Central memory CD8-positive, alpha-beta T cell (primary cell): ENCODE data around the gene PRH2.

Experiments
- ATAC-seq: fragments of 150-1000 bp; cut with Tn5 transposase; replicated peaks from 2 replicates; pipeline ENCODE4 v1.10.0; 2022; ENCODE audit warnings: mild to moderate bottlenecking, moderate FRiP score, moderate number of reproducible peaks; ENCODE audit not compliant: poor library complexity, severe bottlenecking; ENCODE audit errors: extremely low read depth
- DNase-seq, 2 donors: peaks; one replicate each; pipeline ENCODE4 v3.0.0; 2021; ENCODE audit warnings: low spot score in 2 of 2
- H3K27ac Mint-ChIP-seq: one replicate; pipeline ENCODE4 v1.8.0; 2022; ENCODE audit warnings: low read depth, mild to moderate bottlenecking, moderate library complexity, mixed read lengths
- H3K27me3 Mint-ChIP-seq: one replicate; pipeline ENCODE4 v1.8.0; 2022; ENCODE audit warnings: mixed read lengths
- H3K36me3 Mint-ChIP-seq: one replicate; pipeline ENCODE4 v1.8.0; 2022; ENCODE audit warnings: mild to moderate bottlenecking, moderate library complexity, mixed read lengths; ENCODE audit not compliant: insufficient read depth
- H3K4me1 Mint-ChIP-seq: one replicate; pipeline ENCODE4 v1.8.0; 2022; ENCODE audit warnings: mixed read lengths
- H3K4me3 Mint-ChIP-seq: one replicate; pipeline ENCODE4 v1.8.0; 2022; ENCODE audit warnings: mild to moderate bottlenecking, moderate library complexity, mixed read lengths
- H3K9me3 Mint-ChIP-seq: one replicate; pipeline ENCODE4 v1.8.0; 2022; ENCODE audit warnings: mixed read lengths

The PRH2 gene

DNA sequence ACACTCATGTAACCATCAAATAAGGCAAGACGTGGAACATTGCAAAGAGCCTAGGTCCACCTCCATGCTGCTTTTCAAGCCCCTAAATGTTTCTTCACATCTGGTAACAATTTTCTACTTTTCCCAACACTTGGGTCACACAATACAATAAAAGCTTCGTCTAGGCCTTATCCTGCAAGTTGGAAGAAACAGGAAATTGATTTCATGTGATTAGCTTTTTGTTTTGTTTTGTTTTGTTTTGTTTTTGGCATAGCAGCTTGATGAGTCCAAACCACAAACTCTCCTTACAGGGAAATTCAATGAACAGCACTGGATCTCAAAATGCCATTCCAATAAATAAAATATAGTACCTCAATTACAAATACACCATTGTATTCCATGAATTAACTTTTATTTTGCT, 38.4 kb downstream of the PRH2 start:
- ATAC-seq = no peak
- H3K27ac Mint-ChIP-seq = no peak overlapping the region

DNA sequence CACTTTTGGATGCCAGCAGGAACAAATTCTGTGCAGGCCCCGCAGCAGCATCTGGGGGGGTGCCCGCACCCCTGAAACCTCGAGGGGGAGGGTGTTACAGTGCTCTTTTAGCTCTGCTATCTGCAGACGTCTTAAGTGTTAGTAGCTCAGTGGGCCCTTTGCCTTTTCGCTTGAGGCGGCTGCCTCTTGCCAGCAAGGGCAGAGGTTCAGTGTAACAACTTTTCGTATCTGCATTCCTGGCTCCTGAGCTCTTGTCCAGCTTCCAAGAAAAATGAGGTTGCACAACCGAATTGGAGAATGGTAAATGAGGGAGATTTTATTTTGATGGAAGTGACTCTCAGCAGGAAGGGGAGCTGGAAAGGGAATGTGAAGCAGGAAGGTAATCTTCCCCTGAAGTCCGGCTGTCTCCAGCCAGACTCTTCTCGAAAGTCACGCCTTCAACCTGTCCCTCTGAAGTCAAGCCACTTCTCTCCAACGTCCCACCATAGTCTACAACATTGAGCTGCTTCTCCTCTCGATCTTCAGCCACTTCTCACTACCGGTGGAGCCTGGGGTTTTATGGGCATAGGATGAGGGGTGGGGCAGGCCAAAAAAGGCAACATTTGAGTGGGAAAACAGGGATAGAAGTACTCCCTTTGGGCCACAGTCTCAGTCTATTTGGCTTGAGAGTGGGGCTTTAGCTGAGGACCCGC, 39.9 kb downstream of the PRH2 start:
- Mint-ChIP-seq H3K27me3 (no peaks in the 10 kb centered on the region), H3K9me3 (no peaks in the 10 kb centered on the region), H3K4me3 (no peak overlapping the region), H3K27ac (no peak overlapping the region), H3K4me1 (no peaks in the 10 kb centered on the region), H3K36me3 (peaks cover 2% of the 10 kb centered on the region)
- DNase-seq = no peak
- no peak for ATAC-seq

More for the DNA sequence above, 38.4 kb downstream of the PRH2 start:
- H3K4me1 Mint-ChIP-seq = no peaks in the 10 kb centered on the region
- H3K9me3 Mint-ChIP-seq = no peaks in the 10 kb centered on the region
- no peak for DNase-seq
- H3K36me3 Mint-ChIP-seq = no peaks in the 10 kb centered on the region
- no peak overlapping the region for H3K4me3 Mint-ChIP-seq
- no peaks in the 10 kb centered on the region for H3K27me3 Mint-ChIP-seq

DNA sequence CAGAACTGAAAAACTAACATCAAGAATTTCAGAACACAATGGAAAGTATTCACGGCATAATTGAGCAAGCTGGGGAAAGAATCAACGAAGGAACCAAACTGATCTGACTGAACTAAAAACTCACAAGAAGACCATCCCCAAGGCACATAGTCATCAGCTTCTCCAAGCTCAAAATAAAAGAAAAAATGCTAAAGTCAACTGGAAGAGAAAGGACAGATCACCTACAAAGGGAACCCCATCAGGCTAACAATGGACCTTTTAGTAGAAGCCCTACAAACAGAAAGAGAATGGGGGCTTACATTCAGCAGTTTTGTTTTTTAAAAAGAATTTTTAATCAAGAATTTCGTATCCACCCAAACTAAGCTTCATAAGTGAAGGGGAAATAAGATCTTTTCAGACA, 45.9 kb downstream of the PRH2 start:
- Mint-ChIP-seq H3K9me3 (no peaks in the 10 kb centered on the region), H3K36me3 (peaks cover 2% of the 10 kb centered on the region), H3K4me1 (peaks cover 7% of the 10 kb centered on the region), H3K27ac (no peak overlapping the region), H3K27me3 (peaks cover 47% of the 10 kb centered on the region), H3K4me3 (no peak overlapping the region)
- no peak for ATAC-seq
- DNase-seq = no peak

DNA sequence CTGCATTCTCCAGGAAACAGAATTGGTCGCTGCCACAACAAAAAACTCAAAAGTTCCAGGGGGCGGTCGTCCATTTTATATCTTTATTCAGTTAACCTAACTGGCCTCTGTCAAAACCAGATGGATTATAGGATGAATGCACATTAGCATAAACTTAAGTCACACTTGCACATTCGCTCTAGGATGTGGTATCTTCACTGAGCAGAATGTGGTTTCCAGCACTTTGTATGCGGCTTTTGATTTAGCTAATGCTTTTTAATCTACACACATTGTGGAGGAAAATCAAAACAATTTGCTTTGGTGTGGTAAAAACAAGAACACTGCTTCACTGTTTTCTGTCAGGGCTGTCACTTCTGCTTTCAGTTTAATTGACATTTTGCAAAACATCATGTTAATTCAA, 53.2 kb downstream of the PRH2 start:
- Mint-ChIP-seq H3K4me1 (peaks cover 21% of the 10 kb centered on the region), H3K9me3 (no peaks in the 10 kb centered on the region), H3K4me3 (no peak overlapping the region), H3K27me3 (peaks cover 39% of the 10 kb centered on the region), H3K36me3 (no peaks in the 10 kb centered on the region), H3K27ac (no peak overlapping the region)
- ATAC-seq = peak; percentile 95
- peak in 1 of 2 donors; percentile 63 for DNase-seq
